RPMI7951 (cell line): ENCODE measurements around the gene HSPG2. TPM values are rescaled to one million over a fixed set of nuclear protein-coding genes. Genes with fewer than 3 reads are reported as not detected.

Source experiments
- DNase-seq: peaks from one replicate; pipeline ENCODE4 v3.0.0-alpha.2; 2012; ENCODE audit warnings: low read depth
- total RNA-seq: library from RNA; depleted of rRNA; stranded (reverse); fragments of >200 nt; shearing (Covaris generic); gene quantifications from 2 replicates; pipeline ENCODE4 v1.2.3, GENCODE V29; 2014

Gene HSPG2
- total RNA-seq, 1 experiment from 2014 or later: 9.7 TPM

DNA sequence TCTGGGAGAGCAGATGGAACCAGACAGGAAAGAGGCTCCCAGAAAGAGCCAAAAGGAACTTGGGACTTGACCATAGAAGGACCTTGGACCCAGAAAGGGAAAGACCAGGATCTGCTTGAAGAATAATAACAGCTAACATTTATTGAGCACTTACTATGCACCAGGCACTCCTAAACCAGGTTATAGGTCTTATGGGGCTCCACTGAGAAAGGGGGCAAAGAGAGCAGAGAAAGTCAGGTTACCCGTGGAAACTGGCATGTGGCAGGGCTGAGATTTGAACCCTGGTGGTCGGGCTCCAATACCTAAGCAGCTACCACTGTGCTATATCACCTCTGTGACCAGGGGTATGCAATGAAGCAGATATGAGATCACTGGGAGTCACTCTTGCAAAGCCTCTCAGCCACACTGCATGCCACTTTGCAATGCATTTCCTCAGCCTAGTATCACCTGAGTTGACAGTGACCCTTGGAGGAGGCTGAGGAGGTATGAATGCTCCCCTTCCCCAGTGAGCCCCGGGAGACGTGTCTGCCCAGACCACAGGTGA, 37.8 kb downstream of the HSPG2 start:
- DNase-seq: no peak

- DNase-seq: no peak
These were observed 38.5 kb downstream of the HSPG2 start for GRCh38 chr1:21898326-21899200.

GRCh38 chr1:21897844-21898243, 39.3 kb downstream of the HSPG2 start:
- no peak for DNase-seq

GRCh38 chr1:21896652-21897532, 40.2 kb downstream of the HSPG2 start:
- DNase-seq: no peak

DNA sequence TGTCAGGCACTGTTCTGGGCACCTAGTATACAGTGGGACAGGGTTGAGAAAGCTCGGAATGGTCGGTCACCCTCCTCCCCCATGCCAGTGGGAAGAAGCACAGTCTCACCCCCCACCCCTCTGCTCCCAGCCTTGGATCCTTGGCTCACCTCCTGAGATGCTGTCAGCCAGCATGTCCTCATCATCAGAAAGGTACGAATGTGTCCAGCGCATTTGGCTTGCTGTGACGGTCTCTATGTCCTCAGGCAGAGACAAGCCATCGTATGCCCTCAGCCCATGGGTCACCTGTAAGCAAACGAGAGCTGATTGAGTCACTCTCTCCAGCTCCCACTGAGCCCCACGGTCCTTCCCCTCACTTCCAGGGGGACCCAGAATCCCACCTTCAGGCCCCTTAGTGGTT, 41.1 kb downstream of the HSPG2 start:
- no peak for DNase-seq

- no peak for DNase-seq
These were observed 42.9 kb downstream of the HSPG2 start for GRCh38 chr1:21894034-21894881.

DNA sequence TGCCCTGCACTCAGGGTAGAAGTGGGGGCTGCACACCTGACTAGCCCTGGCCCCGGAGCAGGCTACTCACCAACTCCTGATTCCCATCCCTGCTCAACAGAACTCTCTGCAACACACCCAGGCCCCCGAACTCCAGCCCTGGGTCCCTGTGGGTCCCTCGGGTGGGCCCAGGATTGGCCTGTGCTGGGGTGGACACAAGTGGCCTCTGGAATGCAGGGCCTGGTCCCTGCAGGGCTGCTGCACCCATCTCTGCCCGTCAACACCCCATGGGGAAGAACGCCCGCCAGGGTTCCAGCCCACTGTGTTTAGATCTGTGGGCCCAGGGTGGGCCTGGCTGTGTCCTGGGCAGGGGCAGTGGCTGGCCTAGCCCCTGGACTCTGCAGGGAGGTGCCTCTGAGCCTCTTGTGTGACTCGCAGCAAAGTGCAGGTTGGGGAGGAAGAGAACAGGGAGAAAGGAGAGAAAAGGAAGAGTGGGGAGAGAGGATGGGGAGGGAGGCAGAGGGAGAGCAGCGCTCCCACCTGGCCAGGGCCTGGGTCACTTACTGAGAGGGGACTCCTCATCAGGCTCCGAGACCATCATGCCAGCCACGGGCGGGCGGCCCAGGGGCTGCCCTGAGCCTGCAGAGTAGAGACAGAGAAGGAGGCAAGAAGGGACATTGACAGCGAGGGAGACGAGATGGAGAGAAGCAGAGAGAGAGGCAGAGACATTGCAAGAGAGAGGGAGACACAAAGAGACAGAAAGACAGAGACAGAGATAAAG, 43.9 kb downstream of the HSPG2 start:
- DNase-seq: no peak

- DNase-seq: no peak
These were observed 45.3 kb downstream of the HSPG2 start for GRCh38 chr1:21891621-21892479.

DNA sequence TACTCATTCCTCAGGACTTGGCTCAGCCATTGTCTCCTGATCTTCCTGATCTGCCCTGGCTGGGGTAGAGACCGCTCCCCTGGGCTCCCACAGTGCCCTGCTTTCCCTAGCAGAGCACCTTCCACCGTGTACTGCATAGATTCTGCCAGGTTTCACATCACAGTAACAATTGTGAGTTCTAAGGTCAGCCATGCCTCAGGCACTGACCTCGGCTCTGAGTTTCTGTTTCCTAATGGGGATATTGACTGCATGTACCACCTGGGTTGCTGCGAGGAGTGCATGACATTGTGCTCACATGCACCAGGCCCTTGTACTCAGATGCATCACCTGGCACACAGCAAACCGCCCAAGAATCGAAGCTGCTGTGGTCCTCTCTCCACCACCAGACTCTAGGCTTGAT, 46.0 kb downstream of the HSPG2 start:
- DNase-seq: no peak

GRCh38 chr1:21888500-21888899, 48.6 kb downstream of the HSPG2 start:
- DNase-seq: no peak

DNA sequence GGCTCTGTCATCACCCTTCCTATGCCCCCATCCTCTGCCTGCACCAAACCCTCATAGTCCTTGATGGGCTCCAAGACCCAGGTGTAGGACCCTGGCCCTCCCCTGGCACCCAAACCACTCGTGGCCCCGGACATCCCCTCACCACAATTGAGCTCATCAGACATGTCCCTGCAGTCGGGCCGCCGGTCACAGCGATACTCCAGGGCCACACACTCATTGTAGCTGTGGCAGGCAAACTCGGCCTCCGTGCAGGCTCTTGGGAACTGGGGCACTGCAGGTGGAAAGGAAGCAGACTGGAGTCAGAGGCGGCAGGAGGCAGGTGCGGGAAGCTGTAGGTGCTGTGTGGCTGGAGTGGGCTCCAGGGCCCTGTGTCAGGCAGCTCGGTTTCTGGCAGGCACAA, 49.3 kb downstream of the HSPG2 start:
- no peak for DNase-seq

DNA sequence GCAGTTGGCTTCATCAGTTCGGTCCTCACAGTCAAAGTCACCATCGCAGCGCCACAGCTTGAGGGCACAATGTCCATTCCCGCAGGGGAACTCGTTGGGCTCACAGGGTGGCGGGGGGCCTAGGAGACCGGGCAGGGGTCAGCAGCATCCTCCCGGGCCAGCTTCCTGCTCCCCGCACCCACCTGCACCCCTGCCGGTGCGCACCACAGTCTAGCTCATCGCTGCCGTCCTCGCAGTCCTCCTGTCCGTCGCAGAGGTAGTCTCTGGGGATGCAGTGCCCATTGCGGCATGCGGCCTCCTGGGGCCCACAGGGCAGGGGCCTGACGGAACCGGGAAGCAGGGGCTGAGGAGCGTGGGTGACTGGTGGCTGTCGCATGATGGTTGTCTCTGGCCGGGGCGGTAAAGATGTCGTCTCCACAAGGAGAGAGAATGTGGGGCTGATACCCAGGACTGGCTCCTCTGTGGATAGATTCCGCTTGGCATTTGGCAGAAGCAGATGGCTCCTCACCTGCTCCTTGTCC, 49.8 kb downstream of the HSPG2 start:
- DNase-seq: no peak

- DNase-seq: no peak
These were observed 50.5 kb downstream of the HSPG2 start for GRCh38 chr1:21886486-21887215.

DNA sequence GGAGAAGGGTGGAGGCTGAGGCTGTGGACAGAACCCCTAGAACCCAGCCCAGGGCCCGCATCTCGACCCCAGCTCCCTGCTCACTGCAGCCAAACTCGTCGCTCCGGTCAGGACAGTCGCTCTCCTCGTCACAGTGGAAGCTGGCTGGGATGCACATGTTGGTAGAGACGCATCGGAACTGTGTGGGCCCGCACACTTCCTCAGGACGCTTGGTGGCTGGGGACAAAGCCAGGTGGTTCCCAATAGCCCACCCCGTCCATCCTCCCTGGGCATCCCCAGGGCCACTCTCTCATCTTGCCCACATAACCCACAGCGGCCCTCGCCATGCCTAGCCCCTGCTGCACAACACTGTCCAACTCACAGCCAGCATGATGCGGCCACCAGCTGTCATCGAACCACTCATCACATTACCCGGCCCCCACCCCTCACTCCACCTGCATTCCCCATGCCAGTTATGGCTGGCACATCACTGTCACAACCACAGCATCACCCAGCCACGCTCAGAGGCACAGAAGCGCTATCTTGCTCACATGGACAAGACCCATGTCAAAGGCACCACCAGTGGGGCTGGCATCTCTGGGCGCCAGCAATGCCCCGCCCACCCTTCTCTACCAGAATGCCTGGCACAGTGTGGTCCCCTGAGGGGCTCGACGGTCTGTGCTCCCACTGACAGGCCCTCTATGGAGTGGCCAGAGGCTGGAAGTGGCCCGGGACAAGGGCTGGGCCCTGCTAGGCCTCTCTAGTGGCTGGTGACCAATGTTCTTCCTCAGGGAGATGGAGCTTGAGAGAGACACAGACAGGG, 51.7 kb downstream of the HSPG2 start:
- no peak for DNase-seq

- DNase-seq: no peak
These were observed 52.5 kb downstream of the HSPG2 start for GRCh38 chr1:21884456-21885235.

- peak; percentile 16 for DNase-seq
These were observed 54.2 kb downstream of the HSPG2 start for GRCh38 chr1:21882721-21883415.

- no peak for DNase-seq
These were observed 55.9 kb downstream of the HSPG2 start for GRCh38 chr1:21881250-21881649.
